ENCODE measurements around the gene FOXR1.

DNA sequence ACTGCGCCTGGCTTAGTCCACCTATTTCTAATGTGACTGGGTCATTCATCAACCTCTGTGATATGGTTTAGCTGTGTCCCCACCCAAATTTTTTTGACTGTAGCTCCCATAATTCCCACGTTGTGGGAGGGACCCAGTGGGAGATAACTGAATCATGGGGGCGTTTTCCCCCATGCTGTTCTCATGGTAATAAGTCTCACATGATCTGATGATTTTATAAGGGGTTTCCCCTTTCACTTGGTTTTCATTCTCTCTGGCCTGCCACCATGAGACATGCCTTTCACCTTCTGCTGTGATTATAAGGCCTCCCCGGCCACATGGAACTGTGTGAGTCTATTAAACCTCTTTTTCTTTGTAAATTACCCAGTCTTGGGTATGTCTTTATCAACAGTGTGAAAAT is 35.1 kb downstream of the FOXR1 start:
- TF ChIP-seq TAF1 (IDR thresholded peaks at IDR 0.05; ENCODE audit: low read depth, low read length): no peak
- TF ChIP-seq, protein P1, sequence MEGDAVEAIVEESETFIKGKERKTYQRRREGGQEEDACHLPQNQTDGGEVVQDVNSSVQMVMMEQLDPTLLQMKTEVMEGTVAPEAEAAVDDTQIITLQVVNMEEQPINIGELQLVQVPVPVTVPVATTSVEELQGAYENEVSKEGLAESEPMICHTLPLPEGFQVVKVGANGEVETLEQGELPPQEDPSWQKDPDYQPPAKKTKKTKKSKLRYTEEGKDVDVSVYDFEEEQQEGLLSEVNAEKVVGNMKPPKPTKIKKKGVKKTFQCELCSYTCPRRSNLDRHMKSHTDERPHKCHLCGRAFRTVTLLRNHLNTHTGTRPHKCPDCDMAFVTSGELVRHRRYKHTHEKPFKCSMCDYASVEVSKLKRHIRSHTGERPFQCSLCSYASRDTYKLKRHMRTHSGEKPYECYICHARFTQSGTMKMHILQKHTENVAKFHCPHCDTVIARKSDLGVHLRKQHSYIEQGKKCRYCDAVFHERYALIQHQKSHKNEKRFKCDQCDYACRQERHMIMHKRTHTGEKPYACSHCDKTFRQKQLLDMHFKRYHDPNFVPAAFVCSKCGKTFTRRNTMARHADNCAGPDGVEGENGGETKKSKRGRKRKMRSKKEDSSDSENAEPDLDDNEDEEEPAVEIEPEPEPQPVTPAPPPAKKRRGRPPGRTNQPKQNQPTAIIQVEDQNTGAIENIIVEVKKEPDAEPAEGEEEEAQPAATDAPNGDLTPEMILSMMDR (IDR thresholded peaks at IDR 0.05; ENCODE audit: control extremely low read depth in 1 of 3, insufficient read depth in 1 of 3, low read depth in 1 of 3, low read length in 3 of 3): no peak
- no peak for TF ChIP-seq SRF (IDR thresholded peaks at IDR 0.05; ENCODE audit: low read depth, low read length)
- no peak for TF ChIP-seq RFX5 (IDR thresholded peaks at IDR 0.05; ENCODE audit: borderline replicate concordance, low read depth, low read length)
- TF ChIP-seq SIN3A (conservative IDR thresholded peaks at IDR 0.05 in 1 of 2, IDR thresholded peaks at IDR 0.05 in 1 of 2; ENCODE audit: low read depth in 1 of 2, low read length in 2 of 2): no peak
- no peak for TF ChIP-seq YY1 (IDR thresholded peaks at IDR 0.05; ENCODE audit: low read depth, low read length)

Measured in H1 (cell line).